ENCODE data around the gene LPAR5. TPM values are rescaled to one million over a fixed set of nuclear protein-coding genes. Genes with fewer than 3 reads are reported as not detected.

LPAR5 gene
- total and polyA plus RNA-seq, 2 of the 13 experiments (the other 11 are each of a cell fraction or from before 2014, with no cell fraction given), result 0.09 to 0.32 TPM

GRCh38 chr12:6640497-6640896, 4.7 kb upstream of the LPAR5 start:
- ChIA-PET CTCF (ENCODE audit: low intra/inter-chr PET ratio, low total read pairs) (no interaction called here), POLR2A (no interaction called here)
- no peak overlapping the region for H3K27ac ChIP-seq (ENCODE audit: extremely low read length, insufficient read depth, low read length)
- intact Hi-C loops (cut with micrococcal nuclease; ENCODE audit: unreplicated experiment) (no loop called here), in situ Hi-C loops (cut with HindIII; ENCODE audit: extremely low pct_ligation_motif_present, low pct_unique_long_range_greater_than_20kb) (no loop called here)
- no peak for FAIRE-seq
- peaks cover 41% of the 10 kb centered on the region for H3K4me1 ChIP-seq (ENCODE audit: insufficient read depth, low read length)
- WGBS (ENCODE audit: low lambda C conversion rate), result 43% methylated on average over 4 of the region's 4 CpGs
- H3K4me2 ChIP-seq (ENCODE audit: low read depth, low read length), result no peak overlapping the region
- no peaks in the 10 kb centered on the region for H3K79me2 ChIP-seq (ENCODE audit: insufficient read depth, low read length)
- H3K4me3 ChIP-seq (replicated peaks in 1 of 3; ENCODE audit: insufficient read depth in 1 of 3, low read depth in 2 of 3, low read length in 3 of 3), result no peak overlapping the region
- H4K20me1 ChIP-seq (ENCODE audit: insufficient read depth, low read length), result no peaks in the 10 kb centered on the region
- ATAC-seq, result no peak
- peaks cover 8 to 37% of the 10 kb centered on the region in 2 experiments for H3K27me3 ChIP-seq (ENCODE audit: control insufficient read depth in 1 of 2, insufficient read depth in 2 of 2, low read length in 2 of 2)
- no TSS peak for BruUV-seq (replicated peaks)
- no peaks in the 10 kb centered on the region for H3K36me3 ChIP-seq (replicated peaks in 1 of 2; ENCODE audit: control insufficient read depth in 1 of 2, insufficient read depth in 2 of 2, low read length in 2 of 2)
- DNase-seq (ENCODE audit: low spot score), result no peak
- no peaks in the 10 kb centered on the region for H3K9me3 ChIP-seq (ENCODE audit: low read length)
- no peak overlapping the region for H3K9ac ChIP-seq (ENCODE audit: insufficient read depth, low read depth, low read length)
- H2AFZ ChIP-seq (ENCODE audit: low read length), result no peak overlapping the region
- TF ChIP-seq YY1 (IDR thresholded peaks at IDR 0.05; ENCODE audit: insufficient read depth, insufficient replicate concordance, low read depth, low read length), result no peak
- TF ChIP-seq ZNF589 (CRISPR knock-in tag; conservative IDR thresholded peaks at IDR 0.05), result no peak
- TF ChIP-seq TFDP2 (CRISPR knock-in tag; IDR thresholded peaks at IDR 0.05), result no peak
- no peak for TF ChIP-seq JARID2 (CRISPR knock-in tag; IDR thresholded peaks at IDR 0.05; ENCODE audit: insufficient replicate concordance)
- TF ChIP-seq, protein P1, sequence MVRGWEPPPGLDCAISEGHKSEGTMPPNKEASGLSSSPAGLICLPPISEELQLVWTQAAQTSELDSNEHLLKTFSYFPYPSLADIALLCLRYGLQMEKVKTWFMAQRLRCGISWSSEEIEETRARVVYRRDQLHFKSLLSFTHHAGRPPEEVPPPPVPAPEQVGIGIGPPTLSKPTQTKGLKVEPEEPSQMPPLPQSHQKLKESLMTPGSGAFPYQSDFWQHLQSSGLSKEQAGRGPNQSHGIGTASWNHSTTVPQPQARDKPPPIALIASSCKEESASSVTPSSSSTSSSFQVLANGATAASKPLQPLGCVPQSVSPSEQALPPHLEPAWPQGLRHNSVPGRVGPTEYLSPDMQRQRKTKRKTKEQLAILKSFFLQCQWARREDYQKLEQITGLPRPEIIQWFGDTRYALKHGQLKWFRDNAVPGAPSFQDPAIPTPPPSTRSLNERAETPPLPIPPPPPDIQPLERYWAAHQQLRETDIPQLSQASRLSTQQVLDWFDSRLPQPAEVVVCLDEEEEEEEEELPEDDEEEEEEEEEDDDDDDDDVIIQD (CRISPR knock-in tag; IDR thresholded peaks at IDR 0.05; ENCODE audit: low read depth), result no peak
- no peak for TF ChIP-seq ETV5 (CRISPR knock-in tag; IDR thresholded peaks at IDR 0.05; ENCODE audit: borderline replicate concordance)
- TF ChIP-seq ZNF546 (CRISPR knock-in tag; conservative IDR thresholded peaks at IDR 0.05), result no peak
- TF ChIP-seq ZNF281 (CRISPR knock-in tag; IDR thresholded peaks at IDR 0.05; ENCODE audit: borderline replicate concordance), result no peak
- TF ChIP-seq PHB2 (IDR thresholded peaks at IDR 0.05; ENCODE audit: partially characterized antibody), result no peak
- TF ChIP-seq, protein P2, sequence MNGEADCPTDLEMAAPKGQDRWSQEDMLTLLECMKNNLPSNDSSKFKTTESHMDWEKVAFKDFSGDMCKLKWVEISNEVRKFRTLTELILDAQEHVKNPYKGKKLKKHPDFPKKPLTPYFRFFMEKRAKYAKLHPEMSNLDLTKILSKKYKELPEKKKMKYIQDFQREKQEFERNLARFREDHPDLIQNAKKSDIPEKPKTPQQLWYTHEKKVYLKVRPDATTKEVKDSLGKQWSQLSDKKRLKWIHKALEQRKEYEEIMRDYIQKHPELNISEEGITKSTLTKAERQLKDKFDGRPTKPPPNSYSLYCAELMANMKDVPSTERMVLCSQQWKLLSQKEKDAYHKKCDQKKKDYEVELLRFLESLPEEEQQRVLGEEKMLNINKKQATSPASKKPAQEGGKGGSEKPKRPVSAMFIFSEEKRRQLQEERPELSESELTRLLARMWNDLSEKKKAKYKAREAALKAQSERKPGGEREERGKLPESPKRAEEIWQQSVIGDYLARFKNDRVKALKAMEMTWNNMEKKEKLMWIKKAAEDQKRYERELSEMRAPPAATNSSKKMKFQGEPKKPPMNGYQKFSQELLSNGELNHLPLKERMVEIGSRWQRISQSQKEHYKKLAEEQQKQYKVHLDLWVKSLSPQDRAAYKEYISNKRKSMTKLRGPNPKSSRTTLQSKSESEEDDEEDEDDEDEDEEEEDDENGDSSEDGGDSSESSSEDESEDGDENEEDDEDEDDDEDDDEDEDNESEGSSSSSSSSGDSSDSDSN (CRISPR knock-in tag; IDR thresholded peaks at IDR 0.05), result no peak
- TF ChIP-seq REXO4 (CRISPR knock-in tag; IDR thresholded peaks at IDR 0.05; ENCODE audit: borderline replicate concordance), result no peak
- no peak for TF ChIP-seq ZSCAN9 (CRISPR knock-in tag; IDR thresholded peaks at IDR 0.05; ENCODE audit: borderline replicate concordance)
- no peak for TF ChIP-seq HNRNPLL (IDR thresholded peaks at IDR 0.05; ENCODE audit: low read depth, low read length, poor library complexity, severe bottlenecking)
- TF ChIP-seq, protein P3, sequence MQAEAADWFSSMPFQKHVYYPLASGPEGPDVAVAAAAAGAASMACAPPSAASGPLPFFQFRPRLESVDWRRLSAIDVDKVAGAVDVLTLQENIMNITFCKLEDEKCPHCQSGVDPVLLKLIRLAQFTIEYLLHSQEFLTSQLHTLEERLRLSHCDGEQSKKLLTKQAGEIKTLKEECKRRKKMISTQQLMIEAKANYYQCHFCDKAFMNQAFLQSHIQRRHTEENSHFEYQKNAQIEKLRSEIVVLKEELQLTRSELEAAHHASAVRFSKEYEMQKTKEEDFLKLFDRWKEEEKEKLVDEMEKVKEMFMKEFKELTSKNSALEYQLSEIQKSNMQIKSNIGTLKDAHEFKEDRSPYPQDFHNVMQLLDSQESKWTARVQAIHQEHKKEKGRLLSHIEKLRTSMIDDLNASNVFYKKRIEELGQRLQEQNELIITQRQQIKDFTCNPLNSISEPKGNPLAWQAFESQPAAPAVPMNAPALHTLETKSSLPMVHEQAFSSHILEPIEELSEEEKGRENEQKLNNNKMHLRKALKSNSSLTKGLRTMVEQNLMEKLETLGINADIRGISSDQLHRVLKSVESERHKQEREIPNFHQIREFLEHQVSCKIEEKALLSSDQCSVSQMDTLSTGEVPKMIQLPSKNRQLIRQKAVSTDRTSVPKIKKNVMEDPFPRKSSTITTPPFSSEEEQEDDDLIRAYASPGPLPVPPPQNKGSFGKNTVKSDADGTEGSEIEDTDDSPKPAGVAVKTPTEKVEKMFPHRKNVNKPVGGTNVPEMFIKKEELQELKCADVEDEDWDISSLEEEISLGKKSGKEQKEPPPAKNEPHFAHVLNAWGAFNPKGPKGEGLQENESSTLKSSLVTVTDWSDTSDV (CRISPR knock-in tag; IDR thresholded peaks at IDR 0.05), result no peak

Measured in HepG2 (cell line).